Fibroblast of lung (primary cell): Measurements from ENCODE around the gene ZSWIM1.

Experiments used
- EZH2 ChIP-seq: IDR thresholded peaks from 2 replicates; pipeline ENCODE4 v1.5.1; 2012; ENCODE audit warnings: low read length, control low read depth, mild to moderate bottlenecking; ENCODE audit errors: missing control alignments
- TF ChIP-seq, protein P1 (sequence below), 2 donors: IDR thresholded peaks in 1 of 2; conservative IDR thresholded peaks in 1 of 2; 1 replicate in 1 of 2; 2 replicates in 1 of 2; pipeline ENCODE4 v1.5.1; 2011 to 2012; ENCODE audit warnings: low read length in 2 of 2, control low read depth in 1 of 2, inconsistent platforms in 1 of 2, low read depth in 1 of 2, mild to moderate bottlenecking in 1 of 2

- TF ChIP-seq, protein P1, sequence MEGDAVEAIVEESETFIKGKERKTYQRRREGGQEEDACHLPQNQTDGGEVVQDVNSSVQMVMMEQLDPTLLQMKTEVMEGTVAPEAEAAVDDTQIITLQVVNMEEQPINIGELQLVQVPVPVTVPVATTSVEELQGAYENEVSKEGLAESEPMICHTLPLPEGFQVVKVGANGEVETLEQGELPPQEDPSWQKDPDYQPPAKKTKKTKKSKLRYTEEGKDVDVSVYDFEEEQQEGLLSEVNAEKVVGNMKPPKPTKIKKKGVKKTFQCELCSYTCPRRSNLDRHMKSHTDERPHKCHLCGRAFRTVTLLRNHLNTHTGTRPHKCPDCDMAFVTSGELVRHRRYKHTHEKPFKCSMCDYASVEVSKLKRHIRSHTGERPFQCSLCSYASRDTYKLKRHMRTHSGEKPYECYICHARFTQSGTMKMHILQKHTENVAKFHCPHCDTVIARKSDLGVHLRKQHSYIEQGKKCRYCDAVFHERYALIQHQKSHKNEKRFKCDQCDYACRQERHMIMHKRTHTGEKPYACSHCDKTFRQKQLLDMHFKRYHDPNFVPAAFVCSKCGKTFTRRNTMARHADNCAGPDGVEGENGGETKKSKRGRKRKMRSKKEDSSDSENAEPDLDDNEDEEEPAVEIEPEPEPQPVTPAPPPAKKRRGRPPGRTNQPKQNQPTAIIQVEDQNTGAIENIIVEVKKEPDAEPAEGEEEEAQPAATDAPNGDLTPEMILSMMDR (conservative IDR thresholded peaks at IDR 0.05 in 1 of 2, IDR thresholded peaks at IDR 0.05 in 1 of 2; ENCODE audit: low read depth in 1 of 2, low read length in 2 of 2): no peak
- TF ChIP-seq EZH2: no peak
Observed at GRCh38 chr20:45867136-45867818, 13.8 kb upstream of the ZSWIM1 start.
